NCI-H1105 (cell line): ENCODE data around the gene LUZP2.

ENCODE experiments used
- DNase-seq: peaks from one replicate; lab custom pipeline; 2025; lab: John Stamatoyannopoulos, UW

The LUZP2 gene

DNA sequence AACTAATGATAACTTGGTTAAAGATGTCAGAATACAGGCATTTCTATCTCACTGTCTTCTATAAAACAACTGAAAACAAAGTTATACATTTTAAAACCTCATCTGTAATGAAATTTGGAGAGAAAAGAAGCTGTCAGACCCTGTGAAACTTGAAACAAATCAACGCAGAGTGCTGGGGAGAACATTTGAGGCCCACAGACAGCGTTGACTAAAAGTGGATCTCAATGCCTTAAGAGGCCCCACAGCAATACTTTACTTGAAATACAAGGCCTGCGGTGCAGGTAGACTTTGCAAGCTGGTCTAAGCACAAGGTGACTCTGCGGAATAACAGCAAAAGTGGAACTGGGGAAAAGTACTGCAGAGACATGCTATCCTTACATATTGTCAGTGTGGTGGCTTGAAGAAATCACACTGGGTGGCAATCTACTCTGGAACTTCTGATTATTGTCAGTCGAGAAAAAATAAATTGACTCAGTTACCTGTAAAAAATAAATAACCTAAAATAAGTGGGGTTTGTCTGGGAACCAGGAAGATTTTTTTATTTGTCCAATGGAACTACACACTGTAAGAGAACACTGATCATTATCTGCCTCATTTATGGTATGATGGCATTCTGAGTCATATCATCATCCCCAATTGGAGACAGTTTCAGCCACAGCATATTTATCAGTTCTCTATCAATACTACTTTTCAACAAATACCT is 138.9 kb downstream of the LUZP2 start:
- DNase-seq = no peak

DNA sequence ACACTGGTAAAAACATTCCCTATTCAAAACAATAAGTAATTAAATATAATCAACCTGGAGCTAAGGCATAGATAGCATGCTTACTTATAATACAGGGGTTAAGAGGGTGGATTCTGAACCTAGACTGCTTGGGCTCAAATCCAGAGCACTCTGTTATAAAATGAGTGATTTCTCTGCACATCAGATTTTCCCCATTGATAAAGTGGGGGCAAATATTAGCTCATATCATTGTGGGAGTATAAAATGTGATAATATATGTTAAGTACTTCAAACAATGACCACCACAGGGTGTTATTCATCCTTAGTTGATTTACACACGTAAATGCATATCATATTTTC is 139.4 kb downstream of the LUZP2 start:
- no peak for DNase-seq

- no peak for DNase-seq
These were observed 140.7 kb downstream of the LUZP2 start for GRCh38 chr11:24637520-24637919.

DNA sequence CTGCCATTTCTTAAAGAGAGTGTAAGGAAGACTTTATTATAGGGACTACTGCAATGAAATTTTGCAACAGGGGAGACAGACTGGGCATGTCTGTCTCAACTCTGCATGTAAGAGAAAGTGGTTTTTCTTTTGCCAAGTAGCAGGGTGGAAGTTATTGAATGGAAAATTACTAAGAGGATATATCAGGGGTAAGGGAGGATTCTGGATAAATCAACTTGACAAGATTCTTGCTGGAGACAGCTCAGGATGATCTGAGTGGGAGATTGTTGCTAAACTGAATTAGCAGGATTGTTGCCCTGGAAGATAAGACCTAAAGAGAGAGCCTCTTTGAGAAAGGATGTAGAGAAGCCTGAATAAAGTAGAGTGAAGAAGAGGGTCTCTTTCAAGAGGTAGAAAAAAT is 145.8 kb downstream of the LUZP2 start:
- no peak for DNase-seq

GRCh38 chr11:24645563-24645962 is 148.7 kb downstream of the LUZP2 start:
- DNase-seq = no peak

DNA sequence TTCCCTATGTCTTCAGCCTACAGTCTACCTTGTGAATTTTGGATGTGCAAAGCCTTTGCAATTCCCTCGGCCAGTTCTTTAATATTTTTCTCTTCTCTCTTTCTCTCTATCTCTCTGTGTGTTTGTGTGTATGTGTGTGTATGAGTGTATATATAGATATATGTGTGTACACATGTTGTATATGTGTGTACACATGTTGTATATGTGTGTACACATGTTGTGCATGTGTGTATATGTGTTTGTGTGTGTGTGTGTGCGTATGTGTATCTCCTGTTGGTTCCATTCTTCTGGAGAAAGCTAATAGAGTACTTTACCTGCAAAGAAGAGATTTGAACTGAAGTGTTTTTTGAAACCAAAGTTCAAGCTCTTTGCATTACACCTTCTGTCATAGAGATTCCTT is 155.0 kb downstream of the LUZP2 start:
- no peak for DNase-seq

DNA sequence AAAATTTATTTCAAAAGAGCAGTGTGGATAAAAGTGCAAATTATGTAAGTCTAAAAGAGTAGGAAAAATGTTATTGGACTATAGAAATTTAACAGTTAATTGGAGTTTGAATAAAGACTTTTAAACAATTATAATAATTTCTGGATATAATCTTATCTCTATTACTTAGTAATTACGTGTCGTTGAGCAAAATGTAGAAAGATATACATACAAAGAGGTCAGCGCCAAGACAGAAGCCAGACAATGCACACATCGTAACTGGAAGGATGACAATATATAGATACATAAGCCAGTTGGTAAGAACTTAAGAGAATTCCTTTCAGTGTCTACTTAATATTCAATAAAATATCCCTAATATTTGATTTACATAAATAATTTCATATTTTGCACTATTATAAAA is 157.0 kb downstream of the LUZP2 start:
- DNase-seq = no peak

- no peak for DNase-seq
These were observed 164.5 kb downstream of the LUZP2 start for GRCh38 chr11:24661331-24661730.

DNA sequence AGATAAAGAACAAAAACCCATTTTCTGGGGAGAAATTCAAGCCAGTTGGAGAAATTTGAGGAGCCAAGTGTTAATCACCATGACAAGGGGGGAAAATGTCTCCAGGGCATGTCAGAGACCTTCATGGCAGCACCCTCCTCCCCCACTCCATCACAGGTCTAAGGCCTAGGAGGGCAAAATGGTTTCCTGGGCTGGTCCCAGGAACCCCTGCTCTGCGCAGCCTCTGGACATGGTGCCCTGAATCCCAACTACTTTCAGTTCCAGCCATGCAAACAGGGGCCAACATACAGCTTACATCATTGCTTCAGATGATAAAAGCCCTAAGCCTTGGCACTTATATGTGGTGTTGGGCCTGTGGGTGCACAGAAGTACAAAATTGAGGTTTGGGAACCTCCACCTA is 167.5 kb downstream of the LUZP2 start:
- DNase-seq = no peak

GRCh38 chr11:24667353-24667968 is 170.6 kb downstream of the LUZP2 start:
- no peak for DNase-seq

DNA sequence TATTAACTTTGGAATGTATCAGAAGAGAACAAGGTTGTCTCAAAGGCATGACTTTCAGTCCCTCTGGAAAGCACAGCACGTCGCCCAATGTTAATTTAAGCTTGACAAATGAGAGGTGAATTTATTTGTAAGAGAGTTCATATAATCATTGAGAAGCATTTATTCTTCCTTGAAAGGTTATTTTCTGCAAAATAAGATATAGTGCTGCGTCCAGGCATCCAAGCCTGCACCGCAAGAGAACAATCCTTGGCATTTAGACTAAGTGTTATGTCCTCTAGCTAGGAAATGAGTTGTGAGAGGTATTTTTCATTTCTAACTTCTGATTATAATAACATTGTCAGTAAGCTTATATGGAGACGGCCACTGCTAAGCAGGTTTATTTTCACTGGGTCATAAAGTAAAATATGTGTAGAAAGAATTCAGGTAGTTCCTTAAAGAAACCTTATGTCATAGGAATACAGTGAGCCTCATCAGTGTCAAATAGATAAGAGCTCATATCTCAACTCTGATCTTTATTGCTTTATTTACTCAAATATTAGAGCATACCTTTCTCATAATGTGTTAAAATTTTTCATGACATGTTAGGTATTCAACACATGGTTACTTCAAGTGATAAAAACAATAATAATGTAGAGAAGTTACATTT is 182.0 kb downstream of the LUZP2 start:
- no peak for DNase-seq

DNA sequence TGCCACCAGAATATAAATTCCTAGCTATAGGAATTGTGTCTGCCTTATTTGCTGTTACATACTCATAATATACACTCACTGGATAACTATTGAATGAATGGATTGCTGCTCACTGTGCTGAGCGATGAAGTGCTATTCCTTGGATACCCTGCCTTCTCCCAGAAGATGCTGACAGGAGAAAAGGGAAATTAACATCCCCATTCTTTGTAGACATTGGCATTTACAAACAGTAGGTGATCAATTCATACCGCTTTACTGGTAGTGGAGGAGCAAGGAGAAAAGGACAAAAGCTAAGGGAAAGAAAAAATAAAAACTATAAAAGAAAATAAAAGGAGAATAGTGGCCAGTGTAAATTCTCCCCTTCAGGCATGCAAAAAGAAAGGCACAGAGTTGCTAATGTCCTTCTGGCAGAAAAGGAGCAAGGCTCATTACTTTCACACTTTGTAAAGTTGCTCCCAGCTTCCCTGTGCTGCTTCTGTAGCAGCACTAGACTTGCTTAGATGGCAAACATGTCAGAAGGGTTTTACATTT is 183.0 kb downstream of the LUZP2 start:
- no peak for DNase-seq

DNA sequence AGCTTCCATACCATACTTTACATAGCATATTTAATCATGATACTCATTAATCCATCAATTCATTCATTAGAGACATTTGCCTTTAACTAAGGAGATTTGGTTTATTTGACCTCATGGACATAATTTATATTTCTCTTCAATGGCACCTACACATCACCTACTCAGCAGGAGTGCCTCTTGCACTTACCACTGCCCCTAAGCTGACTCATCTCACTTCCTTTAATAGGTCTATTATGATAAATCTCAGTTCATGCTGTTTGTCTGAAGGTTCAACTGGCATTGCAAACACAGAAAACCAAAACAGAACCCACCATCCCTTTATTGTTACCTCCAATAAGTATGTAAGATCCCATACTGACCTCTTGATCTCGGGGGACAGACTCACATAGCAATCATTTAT is 186.7 kb downstream of the LUZP2 start:
- DNase-seq = no peak

DNA sequence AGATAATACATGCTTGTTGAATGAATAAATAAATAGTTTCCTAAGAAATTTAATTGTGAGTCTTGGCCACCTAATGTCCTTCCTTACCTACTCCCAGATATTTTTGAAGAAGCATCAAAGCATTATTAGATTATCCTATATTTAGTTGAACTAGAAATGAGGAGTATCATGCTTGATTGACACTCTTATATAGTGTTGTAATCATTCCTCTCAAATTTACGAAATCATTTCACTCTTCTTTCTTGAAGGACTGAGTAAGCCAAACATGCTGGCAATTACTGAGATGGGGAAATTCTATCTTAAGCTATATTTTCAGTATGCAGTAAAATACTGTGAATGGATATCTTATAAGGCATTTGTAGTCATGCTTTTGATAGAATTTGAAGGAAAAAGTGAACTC is 189.0 kb downstream of the LUZP2 start:
- no peak for DNase-seq

DNA sequence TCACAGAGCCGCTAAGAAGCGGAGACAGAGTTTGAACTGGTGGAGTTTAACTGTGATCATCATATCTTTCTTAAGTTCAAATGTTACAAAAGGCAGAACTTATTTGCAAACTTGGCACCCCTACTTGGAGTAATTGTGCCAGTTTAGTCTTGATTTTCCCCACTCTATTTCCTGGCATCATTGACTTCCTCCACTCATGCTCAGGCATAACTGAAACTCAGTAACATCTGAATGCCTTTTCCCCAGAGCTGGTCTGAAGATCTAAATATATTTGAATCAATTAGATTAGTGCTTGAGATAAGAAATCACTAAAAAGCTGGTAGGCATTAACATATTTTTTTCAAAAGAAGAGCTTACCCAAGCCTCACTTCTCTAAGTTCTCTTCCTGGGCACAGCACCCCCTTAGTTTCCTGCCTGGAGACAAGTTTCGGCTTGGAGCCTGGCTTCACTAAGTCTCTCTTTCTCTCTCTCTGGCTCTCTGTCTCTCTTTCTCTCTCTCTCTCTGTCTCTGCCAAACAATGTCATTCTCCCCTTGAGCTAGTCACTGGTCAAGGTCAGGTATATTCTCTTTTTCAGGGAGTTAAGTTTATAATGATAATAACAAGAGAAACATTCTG is 190.8 kb downstream of the LUZP2 start:
- DNase-seq = no peak

GRCh38 chr11:24688981-24689380 is 192.1 kb downstream of the LUZP2 start:
- DNase-seq = no peak

- no peak for DNase-seq
These were observed 200.8 kb downstream of the LUZP2 start for GRCh38 chr11:24697522-24698111.

DNA sequence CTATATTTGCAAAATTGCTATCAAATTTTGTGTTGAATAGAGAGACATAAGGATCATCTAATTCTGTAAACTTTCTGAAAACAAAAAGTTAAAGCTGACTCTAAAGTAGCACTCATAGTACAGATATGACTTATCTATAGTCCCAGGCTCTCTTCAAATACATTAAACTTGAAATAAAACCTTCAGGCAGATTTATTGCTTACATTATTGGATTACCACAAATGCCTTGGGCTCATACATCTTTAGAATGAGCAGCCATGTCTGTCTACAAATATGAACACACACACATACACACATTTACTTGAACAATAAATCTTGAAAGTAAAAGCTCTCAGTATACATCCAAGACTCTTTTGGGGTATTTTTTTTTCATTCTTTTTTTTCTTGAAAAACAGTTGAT is 207.9 kb downstream of the LUZP2 start:
- DNase-seq = no peak

DNA sequence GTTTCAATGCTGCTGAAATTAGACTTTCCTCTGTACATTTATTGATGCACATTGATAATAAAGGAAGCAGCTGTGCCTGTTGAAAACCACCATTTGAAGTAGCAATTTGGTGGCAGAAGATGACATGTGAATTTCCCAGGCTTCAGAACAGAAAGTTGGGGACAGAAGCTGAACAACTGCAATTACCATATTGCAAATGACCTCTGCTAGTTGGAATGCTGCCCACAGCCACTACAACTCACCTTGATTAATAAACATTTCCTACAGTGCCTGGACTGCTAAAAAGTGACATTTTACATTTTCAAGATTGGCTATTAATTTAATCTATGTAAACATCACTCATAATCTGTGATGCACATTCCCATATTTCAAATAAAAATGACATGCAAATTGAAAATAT is 208.6 kb downstream of the LUZP2 start:
- no peak for DNase-seq

- no peak for DNase-seq
These were observed 211.8 kb downstream of the LUZP2 start for GRCh38 chr11:24708616-24709015.

DNA sequence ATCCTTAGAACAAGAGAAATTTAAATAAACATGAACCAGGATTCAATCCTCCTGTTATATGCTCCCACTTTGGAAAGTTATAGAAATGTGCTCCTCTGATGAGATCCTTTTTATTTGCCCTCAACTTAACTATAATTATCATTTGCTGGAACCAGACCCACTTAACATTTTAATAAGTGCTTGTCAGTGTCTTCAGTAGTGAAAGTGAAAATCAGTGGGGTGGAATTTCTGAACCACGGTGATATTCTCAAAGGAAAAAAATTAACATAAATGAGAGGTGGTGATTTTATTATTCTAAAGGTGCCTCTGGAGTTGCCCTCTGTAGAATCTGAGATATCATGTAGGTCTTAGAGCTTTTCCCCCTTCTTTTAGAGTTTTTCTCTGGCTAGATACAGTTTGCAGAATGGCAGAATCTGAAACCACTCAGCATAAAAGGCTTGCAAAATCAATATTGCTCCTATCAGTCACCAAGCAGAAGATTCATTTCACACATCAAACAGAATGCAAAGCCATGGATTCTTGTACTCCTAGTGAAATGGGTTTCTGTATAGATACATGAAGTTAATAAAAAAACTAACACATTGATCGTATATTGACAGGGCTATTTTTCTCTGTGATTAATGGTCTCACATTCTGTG is 213.2 kb downstream of the LUZP2 start:
- DNase-seq = no peak

DNA sequence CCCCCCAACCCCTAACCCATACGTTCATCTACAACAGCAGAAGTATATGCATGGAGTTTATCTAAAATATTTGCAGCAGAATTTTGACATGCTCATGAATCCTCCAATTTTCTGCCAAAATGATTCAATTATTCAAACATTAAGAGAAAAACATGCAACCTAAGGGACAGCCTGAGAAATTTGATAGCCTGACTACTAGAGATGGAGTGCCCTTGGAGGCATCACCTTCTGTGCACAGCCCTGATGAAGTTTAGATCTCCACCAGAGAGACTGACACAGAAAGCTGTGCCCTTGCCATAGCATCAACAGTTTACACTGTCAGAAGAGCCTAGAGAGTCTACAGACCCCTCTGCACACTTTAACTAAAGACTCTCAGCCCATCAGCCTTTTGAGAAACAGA is 217.7 kb downstream of the LUZP2 start:
- DNase-seq = no peak
